Measurements from ENCODE around the gene MVK. TPM values are rescaled to one million over a fixed set of nuclear protein-coding genes. Genes with fewer than 3 reads are reported as not detected.

The MVK gene
- total RNA-seq, 4 donors from 2014 or later = 17.2 to 157 (median 25.4) TPM

- Histone ChIP-seq H3K36me3 (no peaks in the 10 kb centered on the region), H3K9me3 (no peaks in the 10 kb centered on the region), H3K27ac (no peak overlapping the region), H3K4me1 (peaks cover 0 to 5% (median 0%) of the 10 kb centered on the region in 4 donors), H3K27me3 (peaks cover 22% of the 10 kb centered on the region), H3K4me3 (no peak overlapping the region)
- no peak for DNase-seq
- TF ChIP-seq EP300 (IDR thresholded peaks at IDR 0.05; ENCODE audit: low read depth) (no peak), POLR2A (IDR thresholded peaks at IDR 0.05) (no peak), POLR2AphosphoS5 (IDR thresholded peaks at IDR 0.05) (no peak), CTCF (IDR thresholded peaks at IDR 0.05) (no peak)
- in situ Hi-C loops (cut with MboI; ENCODE audit: low pct_ligation_motif_present in 1 of 4, low pct_unique_long_range_greater_than_20kb in 1 of 4, low sequenced_read_pairs in 3 of 4) = loop anchor here in 2 of 4 donors (5.0 to 10.0 kb wide), 2 partner anchors 170 to 172 kb away; no protein-coding TSS in a partner anchor
- 74% methylated on average over 5 of the region's 5 CpGs; no CpG with 5 or more reads in 1 of the 2 donors for WGBS, 2 donors (ENCODE audit: low coverage in 1 of 2)
- intact Hi-C loops (cut with DNase I; ENCODE audit: low total_unique reads) = no loop called here
Measured at GRCh38 chr12:109605016-109605415, 31.4 kb downstream of the MVK start.

DNA sequence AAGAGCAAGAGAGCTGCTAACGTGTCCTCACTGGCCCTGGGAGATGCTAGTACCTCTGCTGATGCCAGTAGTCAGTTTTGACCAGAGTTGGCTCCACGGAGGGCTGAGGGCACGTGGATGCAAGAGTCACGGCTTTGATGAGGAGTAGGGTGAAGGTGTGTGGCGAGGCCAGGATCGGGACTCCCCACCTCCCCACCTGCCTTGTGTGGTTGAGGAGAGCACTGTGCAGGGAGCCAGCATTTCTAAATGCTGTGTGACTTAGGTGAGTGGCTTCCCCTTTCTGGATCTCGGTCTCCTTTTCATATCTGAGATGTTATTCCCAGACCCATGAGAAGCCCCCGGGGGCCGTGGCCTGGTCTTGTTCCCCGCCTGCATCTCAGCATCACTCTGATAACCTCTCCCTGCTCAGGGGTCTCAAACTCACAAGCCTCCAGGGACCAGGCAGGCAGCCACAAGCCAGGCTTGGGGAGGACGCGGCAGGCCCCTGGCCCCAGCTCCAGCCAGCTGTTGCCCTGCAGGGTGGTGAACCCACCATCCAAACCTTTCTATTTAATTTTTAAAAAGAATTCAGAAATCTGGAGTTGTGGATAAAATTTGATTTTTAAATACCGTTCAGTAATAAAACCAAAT lies 32.1 kb downstream of the MVK start:
- DNase-seq = no peak
- WGBS, 2 donors (ENCODE audit: low coverage in 1 of 2) = 86% methylated on average over 13 of the region's 13 CpGs; no CpG with 5 or more reads in 1 of the 2 donors
- Histone ChIP-seq H3K4me3 (no peak overlapping the region), H3K4me1 (peaks cover 0 to 5% (median 0%) of the 10 kb centered on the region in 4 donors), H3K9me3 (no peaks in the 10 kb centered on the region), H3K27ac (no peak overlapping the region), H3K27me3 (peaks cover 22% of the 10 kb centered on the region), H3K36me3 (no peaks in the 10 kb centered on the region)
- intact Hi-C loops (cut with DNase I; ENCODE audit: low total_unique reads) (no loop called here), in situ Hi-C loops (cut with MboI; ENCODE audit: low pct_ligation_motif_present in 1 of 4, low pct_unique_long_range_greater_than_20kb in 1 of 4, low sequenced_read_pairs in 3 of 4) (loop anchor here in 2 of 4 donors (5.0 to 10.0 kb wide), 2 partner anchors 169 to 172 kb away; no protein-coding TSS in a partner anchor)
- no peak for TF ChIP-seq POLR2A (IDR thresholded peaks at IDR 0.05)
- no peak for TF ChIP-seq POLR2AphosphoS5 (IDR thresholded peaks at IDR 0.05)
- no peak for TF ChIP-seq EP300 (IDR thresholded peaks at IDR 0.05; ENCODE audit: low read depth)
- no peak for TF ChIP-seq CTCF (IDR thresholded peaks at IDR 0.05)

GRCh38 chr12:109606320-109607028 lies 32.9 kb downstream of the MVK start:
- Histone ChIP-seq H3K9me3 (no peaks in the 10 kb centered on the region), H3K27me3 (peaks cover 22% of the 10 kb centered on the region), H3K4me1 (peaks cover 0 to 5% (median 0%) of the 10 kb centered on the region in 4 donors), H3K36me3 (no peaks in the 10 kb centered on the region), H3K4me3 (no peak overlapping the region), H3K27ac (no peak overlapping the region)
- DNase-seq = no peak
- intact Hi-C loops (cut with DNase I; ENCODE audit: low total_unique reads) = no loop called here
- TF ChIP-seq CTCF (IDR thresholded peaks at IDR 0.05) = no peak
- TF ChIP-seq EP300 (IDR thresholded peaks at IDR 0.05; ENCODE audit: low read depth) = no peak
- TF ChIP-seq POLR2AphosphoS5 (IDR thresholded peaks at IDR 0.05) = no peak
- TF ChIP-seq POLR2A (IDR thresholded peaks at IDR 0.05) = no peak
- in situ Hi-C loops (cut with MboI; ENCODE audit: low pct_ligation_motif_present in 1 of 4, low pct_unique_long_range_greater_than_20kb in 1 of 4, low sequenced_read_pairs in 3 of 4) = loop anchor here in 2 of 4 donors (5.0 to 10.0 kb wide), 2 partner anchors 168 to 171 kb away; no protein-coding TSS in a partner anchor
- WGBS, 2 donors (ENCODE audit: low coverage in 1 of 2) = 31 to 56% methylated on average over 3 to 30 of the region's 30 CpGs

- H3K9me3 ChIP-seq = no peaks in the 10 kb centered on the region
- no peak overlapping the region for H3K4me3 ChIP-seq
- WGBS, 2 donors (ENCODE audit: low coverage in 1 of 2) = 88 to 90% methylated on average over 3 to 4 of the region's 4 CpGs
- DNase-seq = no peak
- in situ Hi-C loops (cut with MboI; ENCODE audit: low pct_ligation_motif_present in 1 of 4, low pct_unique_long_range_greater_than_20kb in 1 of 4, low sequenced_read_pairs in 3 of 4) = loop anchor here in 2 of 4 donors (5.0 to 10.0 kb wide), 2 partner anchors 167 to 170 kb away; no protein-coding TSS in a partner anchor
- H3K27me3 ChIP-seq = peaks cover 27% of the 10 kb centered on the region
- H3K27ac ChIP-seq = no peak overlapping the region
- intact Hi-C loops (cut with DNase I; ENCODE audit: low total_unique reads) = no loop called here
- H3K36me3 ChIP-seq = no peaks in the 10 kb centered on the region
- peaks cover 0 to 5% (median 0%) of the 10 kb centered on the region in 4 donors for H3K4me1 ChIP-seq
- TF ChIP-seq POLR2AphosphoS5 (IDR thresholded peaks at IDR 0.05) = no peak
- no peak for TF ChIP-seq CTCF (IDR thresholded peaks at IDR 0.05)
- TF ChIP-seq EP300 (IDR thresholded peaks at IDR 0.05; ENCODE audit: low read depth) = no peak
- no peak for TF ChIP-seq POLR2A (IDR thresholded peaks at IDR 0.05)
Measured at GRCh38 chr12:109607618-109608017, 34.0 kb downstream of the MVK start.
